ENCODE results near the gene DENND2D. TPM values are rescaled to one million over a fixed set of nuclear protein-coding genes. Genes with fewer than 3 reads are reported as not detected.
A peak's percentile ranks its signal among the peaks of the same experiment; 100 is the strongest.
"Not testable (repeated sequence)": the region's sequence is repeated elsewhere in the genome, so short reads cannot be mapped to it uniquely, and the experiment has no call there.

DENND2D gene
- total RNA-seq, 2 donors from 2014 or later, result 134 to 165 TPM

- peak overlapping the region; percentile 76 to 82 for H3K4me3 Mint-ChIP-seq
- DNase-seq, result no peak
Measured at GRCh38 chr1:111218701-111219556, 18.5 kb upstream of the DENND2D start.

GRCh38 chr1:111217183-111217910, 16.9 kb upstream of the DENND2D start:
- DNase-seq, result no peak
- peaks cover 0 to 7% of the 10 kb centered on the region in 2 donors for H3K9me3 Mint-ChIP-seq
- peaks cover 100% of the 10 kb centered on the region for H3K4me1 Mint-ChIP-seq (ENCODE audit: low read depth)
- peaks cover 0 to 8% of the 10 kb centered on the region in 2 donors for H3K36me3 Mint-ChIP-seq (ENCODE audit: insufficient read depth in 2 of 2)
- H3K27me3 Mint-ChIP-seq (ENCODE audit: low read depth), result no peaks in the 10 kb centered on the region
- ATAC-seq (replicated peaks in 1 of 2), result peak; percentile 16 to 29
- peak overlapping the region; percentile 76 to 82 for H3K4me3 Mint-ChIP-seq
- peak overlapping the region; percentile 94 for H3K27ac Mint-ChIP-seq

More at GRCh38 chr1:111218701-111219556, 18.5 kb upstream of the DENND2D start:
- H3K27ac Mint-ChIP-seq, result peak overlapping the region; percentile 91
- peaks cover 0 to 7% of the 10 kb centered on the region in 2 donors for H3K9me3 Mint-ChIP-seq
- no peak for ATAC-seq (replicated peaks in 1 of 2)
- peaks cover 0 to 8% of the 10 kb centered on the region in 2 donors for H3K36me3 Mint-ChIP-seq (ENCODE audit: insufficient read depth in 2 of 2)
- peaks cover 98% of the 10 kb centered on the region for H3K4me1 Mint-ChIP-seq (ENCODE audit: low read depth)
- no peaks in the 10 kb centered on the region for H3K27me3 Mint-ChIP-seq (ENCODE audit: low read depth)

GRCh38 chr1:111216751-111217150, 16.3 kb upstream of the DENND2D start:
- H3K9me3 Mint-ChIP-seq, result peaks cover 0 to 7% of the 10 kb centered on the region in 2 donors
- H3K4me3 Mint-ChIP-seq, result peak overlapping the region; percentile 76 to 82
- peaks cover 95% of the 10 kb centered on the region for H3K4me1 Mint-ChIP-seq (ENCODE audit: low read depth)

GRCh38 chr1:111215285-111215684, 14.8 kb upstream of the DENND2D start:
- peak overlapping the region; percentile 76 to 82 for H3K4me3 Mint-ChIP-seq
- peaks cover 83% of the 10 kb centered on the region for H3K4me1 Mint-ChIP-seq (ENCODE audit: low read depth)
- H3K36me3 Mint-ChIP-seq (ENCODE audit: insufficient read depth in 2 of 2); H3K9me3 Mint-ChIP-seq; ATAC-seq (replicated peaks in 1 of 2); H3K27me3 Mint-ChIP-seq (ENCODE audit: low read depth); DNase-seq: not testable (repeated sequence)
- peak overlapping the region; percentile 94 for H3K27ac Mint-ChIP-seq

More at GRCh38 chr1:111216751-111217150, 16.3 kb upstream of the DENND2D start:
- no peak for DNase-seq
- Mint-ChIP-seq H3K27ac (peak overlapping the region; percentile 94), H3K36me3 (ENCODE audit: insufficient read depth in 2 of 2) (peaks cover 0 to 8% of the 10 kb centered on the region in 2 donors), H3K27me3 (ENCODE audit: low read depth) (no peaks in the 10 kb centered on the region)
- ATAC-seq (replicated peaks in 1 of 2), result no peak

GRCh38 chr1:111214884-111215283, 14.4 kb upstream of the DENND2D start:
- peaks cover 83% of the 10 kb centered on the region for H3K4me1 Mint-ChIP-seq (ENCODE audit: low read depth)
- H3K4me3 Mint-ChIP-seq, result peak overlapping the region; percentile 76 to 82
- no peaks in the 10 kb centered on the region for H3K27me3 Mint-ChIP-seq (ENCODE audit: low read depth)
- ATAC-seq (replicated peaks in 1 of 2) (peak; percentile 36 to 41), DNase-seq (peak; percentile 72 to 73)
- peak overlapping the region; percentile 94 for H3K27ac Mint-ChIP-seq
- peaks cover 0 to 7% of the 10 kb centered on the region in 2 donors for H3K9me3 Mint-ChIP-seq
- H3K36me3 Mint-ChIP-seq (ENCODE audit: insufficient read depth in 2 of 2), result peaks cover 0 to 8% of the 10 kb centered on the region in 2 donors

GRCh38 chr1:111214074-111214801, 13.8 kb upstream of the DENND2D start:
- DNase-seq, result no peak
- ATAC-seq (replicated peaks in 1 of 2), result peak in 1 of 2 donors; percentile 0
- H3K4me1 Mint-ChIP-seq (ENCODE audit: low read depth), result peaks cover 83% of the 10 kb centered on the region

GRCh38 chr1:111213412-111213811, 13.0 kb upstream of the DENND2D start:
- Mint-ChIP-seq H3K27me3 (ENCODE audit: low read depth) (no peaks in the 10 kb centered on the region), H3K4me1 (ENCODE audit: low read depth) (peaks cover 82% of the 10 kb centered on the region), H3K36me3 (ENCODE audit: insufficient read depth in 2 of 2) (peaks cover 0 to 4% of the 10 kb centered on the region in 2 donors), H3K4me3 (peak overlapping the region; percentile 76 to 82), H3K9me3 (peaks cover 0 to 7% of the 10 kb centered on the region in 2 donors), H3K27ac (peak overlapping the region; percentile 94)
- no peak for ATAC-seq (replicated peaks in 1 of 2)
- no peak for DNase-seq

More at GRCh38 chr1:111214074-111214801, 13.8 kb upstream of the DENND2D start:
- peak overlapping the region; percentile 94 for H3K27ac Mint-ChIP-seq
- peaks cover 0 to 7% of the 10 kb centered on the region in 2 donors for H3K9me3 Mint-ChIP-seq
- peaks cover 0 to 8% of the 10 kb centered on the region in 2 donors for H3K36me3 Mint-ChIP-seq (ENCODE audit: insufficient read depth in 2 of 2)
- peak overlapping the region; percentile 76 to 82 for H3K4me3 Mint-ChIP-seq
- H3K27me3 Mint-ChIP-seq (ENCODE audit: low read depth), result no peaks in the 10 kb centered on the region

GRCh38 chr1:111212634-111213335, 12.3 kb upstream of the DENND2D start:
- no peaks in the 10 kb centered on the region for H3K27me3 Mint-ChIP-seq (ENCODE audit: low read depth)
- no peak for DNase-seq
- peaks cover 0 to 2% of the 10 kb centered on the region in 2 donors for H3K9me3 Mint-ChIP-seq
- no peaks in the 10 kb centered on the region for H3K36me3 Mint-ChIP-seq (ENCODE audit: insufficient read depth in 2 of 2)
- H3K4me3 Mint-ChIP-seq, result peak overlapping the region; percentile 76 to 82
- H3K4me1 Mint-ChIP-seq (ENCODE audit: low read depth), result peaks cover 81% of the 10 kb centered on the region
- ATAC-seq (replicated peaks in 1 of 2), result no peak
- H3K27ac Mint-ChIP-seq, result peak overlapping the region; percentile 94

- DNase-seq (no peak), ATAC-seq (replicated peaks in 1 of 2) (no peak)
- Mint-ChIP-seq H3K9me3 (no peaks in the 10 kb centered on the region), H3K27ac (no peak overlapping the region), H3K4me1 (ENCODE audit: low read depth) (peaks cover 78% of the 10 kb centered on the region), H3K36me3 (ENCODE audit: insufficient read depth in 2 of 2) (no peaks in the 10 kb centered on the region), H3K27me3 (ENCODE audit: low read depth) (no peaks in the 10 kb centered on the region), H3K4me3 (no peak overlapping the region)
Measured at GRCh38 chr1:111211921-111212320, 11.5 kb upstream of the DENND2D start.

GRCh38 chr1:111209622-111210021, 9.2 kb upstream of the DENND2D start:
- DNase-seq (no peak), ATAC-seq (replicated peaks in 1 of 2) (no peak)
- Mint-ChIP-seq H3K27ac (no peak overlapping the region), H3K4me3 (no peak overlapping the region), H3K27me3 (ENCODE audit: low read depth) (no peaks in the 10 kb centered on the region), H3K4me1 (ENCODE audit: low read depth) (peaks cover 78% of the 10 kb centered on the region), H3K36me3 (ENCODE audit: insufficient read depth in 2 of 2) (no peaks in the 10 kb centered on the region), H3K9me3 (no peaks in the 10 kb centered on the region)

- Mint-ChIP-seq H3K27ac (no peak overlapping the region), H3K36me3 (ENCODE audit: insufficient read depth in 2 of 2) (no peaks in the 10 kb centered on the region), H3K4me1 (ENCODE audit: low read depth) (peaks cover 72% of the 10 kb centered on the region), H3K4me3 (no peak overlapping the region), H3K27me3 (ENCODE audit: low read depth) (no peaks in the 10 kb centered on the region), H3K9me3 (no peaks in the 10 kb centered on the region)
- DNase-seq, result no peak
- ATAC-seq (replicated peaks in 1 of 2), result no peak
Measured at GRCh38 chr1:111208921-111209320, 8.5 kb upstream of the DENND2D start.

- Mint-ChIP-seq H3K36me3 (ENCODE audit: insufficient read depth in 2 of 2) (peaks cover 0 to 2% of the 10 kb centered on the region in 2 donors), H3K27me3 (ENCODE audit: low read depth) (no peaks in the 10 kb centered on the region), H3K27ac (peak overlapping the region; percentile 59), H3K9me3 (no peaks in the 10 kb centered on the region), H3K4me1 (ENCODE audit: low read depth) (peaks cover 82% of the 10 kb centered on the region), H3K4me3 (peak overlapping the region; percentile 29 to 93)
- DNase-seq (no peak), ATAC-seq (replicated peaks in 1 of 2) (no peak)
Measured at GRCh38 chr1:111205714-111206050, 5.2 kb upstream of the DENND2D start.

Measured in activated T-cell treated with anti-CD3 and anti-CD28 coated beads, Interleukin-2, amount 50 U/mL, for 72 hours (primary cell).